IMR-90 (cell line): ENCODE data around the gene RYK. TPM values are rescaled to one million over a fixed set of nuclear protein-coding genes. Genes with fewer than 3 reads are reported as not detected.

Experiments
- ATAC-seq: fragments of 200-7000 bp; cut with Tn5 transposase; 2 replicates; pipeline ENCODE4 v1.9.1; 2020; ENCODE audit warnings: low read depth, mild to moderate bottlenecking, moderate library complexity
- BruUV-seq: library from RNA; stranded (reverse); fragments of 400-500 nt; replicated peaks from 2 replicates; lab custom pipeline; 2021; lab: Mats Ljungman, UMichigan
- CTCF ChIA-PET: fragments of 300-600 bp; formaldehyde crosslinking; extraction: SDS; loops from one replicate; lab custom pipeline; 2021; ENCODE audit warnings: antibody characterized with exemption; lab: Yijun Ruan, JAX
- POLR2A ChIA-PET: fragments of 300-600 bp; sonication (Branson Sonifier 250); formaldehyde crosslinking; loops from one replicate; lab custom pipeline; 2022; ENCODE audit warnings: antibody characterized with exemption; ENCODE audit not compliant: unreplicated experiment; lab: Charles Lee
- DNase-seq: peaks from one replicate; pipeline ENCODE4 v3.0.0; 2013
- H2AFZ ChIP-seq: replicated peaks from 2 replicates; pipeline ENCODE3; 2013; ENCODE audit warnings: low read length, mild to moderate bottlenecking; ENCODE audit not compliant: poor library complexity
- H2AK5ac ChIP-seq: 2 replicates; pipeline ENCODE4 v1.6.1; 2013; ENCODE audit warnings: low read depth, low read length, inconsistent platforms
- H2AK9ac ChIP-seq: replicated peaks from 2 replicates; pipeline ENCODE3; 2013; ENCODE audit warnings: mild to moderate bottlenecking, low read depth, low read length, moderate library complexity; ENCODE audit not compliant: poor library complexity
- H2BK120ac ChIP-seq: 2 replicates; pipeline ENCODE4 v1.6.1; 2013; ENCODE audit warnings: low read depth, low read length, inconsistent platforms
- H2BK15ac ChIP-seq: 3 replicates; pipeline ENCODE4 v1.6.1; 2013; ENCODE audit warnings: low read depth, low read length, inconsistent platforms
- H2BK20ac ChIP-seq: 2 replicates; pipeline ENCODE4 v1.6.1; 2013; ENCODE audit warnings: low read depth, mild to moderate bottlenecking, inconsistent platforms, low read length, moderate library complexity
- H2BK5ac ChIP-seq: 2 replicates; pipeline ENCODE4 v1.6.1; 2013; ENCODE audit warnings: mild to moderate bottlenecking, low read depth, low read length, inconsistent platforms; ENCODE audit not compliant: poor library complexity, severe bottlenecking
- H3K14ac ChIP-seq: replicated peaks from 2 replicates; pipeline ENCODE4 v1.6.1; 2013; ENCODE audit warnings: low read depth, low read length, inconsistent platforms
- H3K18ac ChIP-seq: 2 replicates; pipeline ENCODE4 v1.6.1; 2013; ENCODE audit warnings: low read depth, low read length, control low read depth
- H3K23ac ChIP-seq: 2 replicates; pipeline ENCODE4 v1.6.1; 2013; ENCODE audit warnings: low read depth, low read length, inconsistent platforms
- H3K27ac ChIP-seq: 2 replicates; pipeline ENCODE4 v1.5.1; 2013; ENCODE audit warnings: mild to moderate bottlenecking, control low read depth, low read length; ENCODE audit not compliant: insufficient read depth
- H3K27me3 ChIP-seq: 2 replicates; pipeline ENCODE4 v1.6.1; 2013; ENCODE audit warnings: low read length; ENCODE audit not compliant: control insufficient read depth, insufficient read depth
- H3K36me3 ChIP-seq: 2 replicates; pipeline ENCODE4 v1.6.1; 2013; ENCODE audit warnings: low read length, mixed read lengths; ENCODE audit not compliant: control insufficient read depth, insufficient read depth
- H3K4ac ChIP-seq: 2 replicates; pipeline ENCODE4 v1.6.1; 2013; ENCODE audit warnings: low read depth, low read length, inconsistent platforms
- H3K4me1 ChIP-seq: 2 replicates; pipeline ENCODE4 v1.6.1; 2013; ENCODE audit warnings: low read length, mixed read lengths; ENCODE audit not compliant: control insufficient read depth, insufficient read depth
- H3K4me2 ChIP-seq: 2 replicates; pipeline ENCODE4 v1.6.1; 2013; ENCODE audit warnings: low read depth, mild to moderate bottlenecking, control low read depth, low read length, moderate library complexity
- H3K4me3 ChIP-seq: 2 replicates; pipeline ENCODE4 v1.5.1; 2013; ENCODE audit warnings: low read depth, mild to moderate bottlenecking, control low read depth, low read length, moderate library complexity; ENCODE audit not compliant: insufficient read depth
- H3K56ac ChIP-seq: 2 replicates; pipeline ENCODE4 v1.6.1; 2013; ENCODE audit warnings: low read length, inconsistent platforms; ENCODE audit not compliant: insufficient read depth; ENCODE audit errors: extremely low read depth
- H3K79me1 ChIP-seq, 2 experiments: 2 replicates each; pipeline ENCODE4 v1.6.1; 2013; ENCODE audit warnings: low read length in 2 of 2, inconsistent platforms in 1 of 2, low read depth in 1 of 2
- H3K9ac ChIP-seq: 2 replicates; pipeline ENCODE4 v1.6.1; 2013; ENCODE audit warnings: low read depth, low read length, control low read depth
- H3K9me1 ChIP-seq: 2 replicates; pipeline ENCODE4 v1.6.1; 2013; ENCODE audit warnings: low read length, inconsistent platforms; ENCODE audit not compliant: insufficient read depth
- H3K9me3 ChIP-seq: 2 replicates; pipeline ENCODE4 v1.6.1; 2013; ENCODE audit warnings: low read length; ENCODE audit not compliant: control insufficient read depth, insufficient read depth
- H4K20me1 ChIP-seq: 2 replicates; pipeline ENCODE4 v1.6.1; 2013; ENCODE audit warnings: low read length, inconsistent platforms; ENCODE audit not compliant: insufficient read depth
- H4K5ac ChIP-seq: 2 replicates; pipeline ENCODE4 v1.6.1; 2013; ENCODE audit warnings: mild to moderate bottlenecking, low read depth, low read length, control low read depth
- H4K8ac ChIP-seq, 2 experiments: 2 replicates each; pipeline ENCODE4 v1.6.1; 2013; ENCODE audit warnings: low read depth in 2 of 2, low read length in 2 of 2, control low read depth in 1 of 2, inconsistent platforms in 1 of 2
- H4K91ac ChIP-seq: 2 replicates; pipeline ENCODE4 v1.6.1; 2013; ENCODE audit warnings: low read depth, low read length, inconsistent platforms; ENCODE audit not compliant: insufficient read depth
- CEBPB ChIP-seq: IDR thresholded peaks from 2 replicates; pipeline ENCODE4 v1.6.1; 2012; ENCODE audit warnings: low read depth, low read length, improper control_type of control experiment
- MAZ ChIP-seq: IDR thresholded peaks from 2 replicates; pipeline ENCODE4 v1.6.1; 2012; ENCODE audit warnings: low read depth, mild to moderate bottlenecking, low read length, improper control_type of control experiment, moderate library complexity, borderline replicate concordance
- NFE2L2 ChIP-seq: fragments of 150-350 bp; IDR thresholded peaks from 2 replicates; pipeline ENCODE4 v1.6.1; 2016; ENCODE audit warnings: low read depth, mild to moderate bottlenecking, low read length
- RFX5 ChIP-seq: IDR thresholded peaks from 2 replicates; pipeline ENCODE4 v1.8.0; 2012; ENCODE audit warnings: low read depth, mild to moderate bottlenecking, low read length, moderate library complexity
- SMC3 ChIP-seq: fragments of 150-350 bp; IDR thresholded peaks from 2 replicates; pipeline ENCODE4 v1.6.1; 2016; ENCODE audit warnings: low read depth, mild to moderate bottlenecking, antibody characterized with exemption, low read length, moderate library complexity
- WGBS, 2 experiments: methylation state at CpG; one replicate each; pipeline versions ENCODE4 v1.1.5 to v1.1.7; 2013; ENCODE audit warnings: missing lambda C conversion rate in 2 of 2; ENCODE audit not compliant: insufficient read length in 1 of 2; ENCODE audit errors: extremely low coverage in 2 of 2; 5-methylcytosine and 5-hydroxymethylcytosine counted together
- dilution Hi-C: fragments of 300-500 bp; cut with HindIII; formaldehyde crosslinking; loops from one replicate; pipeline ENCODE4 v1.14.3; 2018; ENCODE audit warnings: low sequenced_read_pairs; ENCODE audit not compliant: unreplicated experiment
- in situ Hi-C: fragments of 300-500 bp; cut with MboI; formaldehyde crosslinking; loops from 3 replicates; pipeline ENCODE4 v1.14.3; 2019; ENCODE audit warnings: low sequenced_read_pairs, inconsistent platforms, mixed read lengths
- intact Hi-C: fragments of 100-400 bp; cut with micrococcal nuclease; formaldehyde crosslinking; loops from 2 replicates; pipeline ENCODE4 v1.10.0; 2022
- polyA plus RNA-seq, 3 experiments: library from polyadenylated mRNA; depleted of rRNA; stranded (reverse); fragments of >200 nt; gene quantifications; 2 replicates each; pipeline ENCODE4 v1.2.3, GENCODE V29; 2012; ENCODE audit warnings: low replicate concordance in 1 of 3
- total RNA-seq: library from RNA; depleted of rRNA; stranded (reverse); fragments of >200 nt; gene quantifications from 2 replicates; pipeline ENCODE4 v1.2.3, GENCODE V29; 2012
- TF ChIP-seq, protein P1 (sequence below): conservative IDR thresholded peaks from 2 replicates; pipeline ENCODE4 v1.5.1; 2012; ENCODE audit warnings: mild to moderate bottlenecking, low read depth, low read length, improper control_type of control experiment
- TF ChIP-seq, protein P2 (sequence below): fragments of 150-350 bp; IDR thresholded peaks from 2 replicates; pipeline ENCODE4 v1.6.1; 2017; ENCODE audit warnings: mild to moderate bottlenecking, antibody characterized with exemption, low read length, low read depth

RYK gene
- total and polyA plus RNA-seq, 2 of the 4 experiments (the other 2 are of a cell fraction): 42.4 to 106 TPM

DNA sequence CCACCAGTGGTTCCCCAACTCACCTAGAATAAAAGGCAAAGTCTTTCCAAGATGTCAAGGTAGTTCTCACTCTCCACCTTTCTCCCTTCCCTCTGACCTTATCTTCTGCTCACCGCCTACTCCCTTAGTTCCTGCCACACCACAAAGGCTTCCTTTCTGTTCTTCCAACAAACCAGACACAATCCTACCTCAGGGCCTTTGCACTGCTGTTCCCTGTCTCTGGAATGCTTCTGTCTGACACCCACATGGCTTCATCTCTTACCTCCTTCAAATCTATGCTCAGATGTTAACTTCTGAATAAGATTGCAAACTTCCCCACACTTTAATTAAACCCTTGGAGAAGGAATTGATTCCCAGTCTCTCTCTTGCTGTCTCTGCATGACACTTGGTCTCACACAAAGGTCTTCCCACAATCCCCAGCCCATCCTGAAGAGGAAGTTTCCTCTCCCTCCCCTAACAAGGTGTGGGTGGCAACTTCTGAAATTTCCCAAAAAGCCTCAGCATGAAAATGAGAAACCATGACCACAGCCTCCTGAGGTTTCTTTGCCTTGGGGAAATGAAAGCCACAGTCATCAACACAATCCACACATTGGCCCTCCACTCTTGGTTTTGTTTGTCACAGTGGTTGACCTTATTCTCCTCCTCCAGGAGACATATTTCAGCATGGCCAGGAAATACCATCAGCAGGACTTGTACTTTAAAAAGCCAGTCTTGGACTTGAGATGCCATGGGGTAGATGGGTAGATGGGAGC lies 3.0 kb upstream of the RYK start:
- BruUV-seq: no TSS peak
- Histone ChIP-seq H2BK5ac (no peak overlapping the region), H4K8ac (no peak overlapping the region), H3K4me1 (peaks cover 9% of the 10 kb centered on the region), H2AK9ac (no peak overlapping the region), H2BK15ac (no peak overlapping the region), H2BK20ac (no peak overlapping the region), H3K14ac (no peak overlapping the region), H4K5ac (no peak overlapping the region), H2BK120ac (no peak overlapping the region), H3K56ac (no peak overlapping the region), H3K27ac (no peak overlapping the region), H3K9me3 (no peaks in the 10 kb centered on the region), H3K9me1 (peaks cover 3% of the 10 kb centered on the region; the same call in 1 of the 2 replicates), H3K23ac (no peak overlapping the region), H3K79me1 (peaks cover 4 to 14% of the 10 kb centered on the region in 2 experiments), H3K36me3 (no peaks in the 10 kb centered on the region), H3K4me3 (no peak overlapping the region), H3K27me3 (no peaks in the 10 kb centered on the region), H3K4ac (no peak overlapping the region), H2AFZ (no peak overlapping the region), H4K91ac (no peak overlapping the region), H4K20me1 (peaks cover 14% of the 10 kb centered on the region), H3K4me2 (no peak overlapping the region), H2AK5ac (no peak overlapping the region), H3K9ac (no peak overlapping the region), H3K18ac (no peak overlapping the region)
- intact Hi-C loops (loop anchor here (5.0 kb wide), 1 partner anchor 44 kb away; no protein-coding TSS in a partner anchor), in situ Hi-C loops (no loop called here), dilution Hi-C loops (no loop called here)
- ATAC-seq: no peak
- CTCF ChIA-PET: no interaction called here
- DNase-seq: no peak
- no peak for TF ChIP-seq RFX5
- TF ChIP-seq NFE2L2: no peak
- no peak for TF ChIP-seq MAZ
- TF ChIP-seq, protein P1, sequence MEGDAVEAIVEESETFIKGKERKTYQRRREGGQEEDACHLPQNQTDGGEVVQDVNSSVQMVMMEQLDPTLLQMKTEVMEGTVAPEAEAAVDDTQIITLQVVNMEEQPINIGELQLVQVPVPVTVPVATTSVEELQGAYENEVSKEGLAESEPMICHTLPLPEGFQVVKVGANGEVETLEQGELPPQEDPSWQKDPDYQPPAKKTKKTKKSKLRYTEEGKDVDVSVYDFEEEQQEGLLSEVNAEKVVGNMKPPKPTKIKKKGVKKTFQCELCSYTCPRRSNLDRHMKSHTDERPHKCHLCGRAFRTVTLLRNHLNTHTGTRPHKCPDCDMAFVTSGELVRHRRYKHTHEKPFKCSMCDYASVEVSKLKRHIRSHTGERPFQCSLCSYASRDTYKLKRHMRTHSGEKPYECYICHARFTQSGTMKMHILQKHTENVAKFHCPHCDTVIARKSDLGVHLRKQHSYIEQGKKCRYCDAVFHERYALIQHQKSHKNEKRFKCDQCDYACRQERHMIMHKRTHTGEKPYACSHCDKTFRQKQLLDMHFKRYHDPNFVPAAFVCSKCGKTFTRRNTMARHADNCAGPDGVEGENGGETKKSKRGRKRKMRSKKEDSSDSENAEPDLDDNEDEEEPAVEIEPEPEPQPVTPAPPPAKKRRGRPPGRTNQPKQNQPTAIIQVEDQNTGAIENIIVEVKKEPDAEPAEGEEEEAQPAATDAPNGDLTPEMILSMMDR: no peak
- TF ChIP-seq SMC3: no peak
- TF ChIP-seq CEBPB: no peak
- TF ChIP-seq, protein P2, sequence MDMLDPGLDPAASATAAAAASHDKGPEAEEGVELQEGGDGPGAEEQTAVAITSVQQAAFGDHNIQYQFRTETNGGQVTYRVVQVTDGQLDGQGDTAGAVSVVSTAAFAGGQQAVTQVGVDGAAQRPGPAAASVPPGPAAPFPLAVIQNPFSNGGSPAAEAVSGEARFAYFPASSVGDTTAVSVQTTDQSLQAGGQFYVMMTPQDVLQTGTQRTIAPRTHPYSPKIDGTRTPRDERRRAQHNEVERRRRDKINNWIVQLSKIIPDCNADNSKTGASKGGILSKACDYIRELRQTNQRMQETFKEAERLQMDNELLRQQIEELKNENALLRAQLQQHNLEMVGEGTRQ: no peak
- WGBS, 2 experiments: 100% methylated on average over 1 of the region's 1 CpG; no CpG with 5 or more reads in 1 of the 2 experiments
- POLR2A ChIA-PET: no interaction called here
